SK-N-DZ (cell line): Measurements from ENCODE around the gene BET1.
A peak's percentile ranks its signal among the peaks of the same experiment; 100 is the strongest.

ENCODE experiments used
- DNase-seq: peaks from one replicate; pipeline ENCODE4 v3.0.0-alpha.2; 2015; ENCODE audit warnings: low spot score

The BET1 gene

GRCh38 chr7:94012746-94013145 lies 8.6 kb upstream of the BET1 start:
- DNase-seq = no peak

GRCh38 chr7:94011714-94012353 lies 7.7 kb upstream of the BET1 start:
- DNase-seq = no peak

DNA sequence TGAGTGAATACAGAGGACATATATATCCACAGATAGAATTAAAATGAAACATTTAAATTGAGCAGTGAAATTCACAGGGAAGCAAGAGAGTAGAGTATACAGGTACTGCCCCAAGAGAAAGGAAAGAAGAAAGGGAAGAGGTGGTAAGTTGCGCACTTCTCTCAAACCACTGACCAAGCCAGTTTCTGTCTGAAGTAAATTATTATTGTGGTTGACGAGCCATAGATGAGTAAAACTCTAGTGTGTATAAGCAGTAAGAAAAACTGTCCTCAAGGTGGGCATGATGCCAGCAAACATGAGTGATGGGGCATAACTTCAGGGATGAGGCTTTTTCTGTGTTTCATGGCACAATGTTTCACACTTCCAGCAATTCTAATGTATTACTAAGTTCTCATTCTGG lies 4.4 kb upstream of the BET1 start:
- DNase-seq = no peak

DNA sequence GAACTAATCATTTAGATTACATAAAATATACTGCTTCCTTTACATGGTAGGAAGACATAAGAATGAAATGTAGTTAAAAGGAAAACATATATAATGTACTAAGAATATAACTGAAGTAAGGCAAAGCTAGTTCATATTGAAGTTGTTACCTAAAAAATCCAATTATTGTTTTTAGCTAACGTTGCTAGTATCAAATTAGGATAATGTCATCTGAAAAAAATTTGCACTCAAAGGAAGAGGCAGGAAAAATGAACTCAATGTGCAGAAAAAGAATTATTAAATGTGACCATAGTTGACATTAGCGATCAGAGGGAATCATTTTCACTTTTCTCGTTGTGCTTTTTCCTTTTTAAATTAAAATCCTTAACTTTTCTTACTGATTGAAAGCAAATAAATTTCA lies 1.6 kb upstream of the BET1 start:
- no peak for DNase-seq

DNA sequence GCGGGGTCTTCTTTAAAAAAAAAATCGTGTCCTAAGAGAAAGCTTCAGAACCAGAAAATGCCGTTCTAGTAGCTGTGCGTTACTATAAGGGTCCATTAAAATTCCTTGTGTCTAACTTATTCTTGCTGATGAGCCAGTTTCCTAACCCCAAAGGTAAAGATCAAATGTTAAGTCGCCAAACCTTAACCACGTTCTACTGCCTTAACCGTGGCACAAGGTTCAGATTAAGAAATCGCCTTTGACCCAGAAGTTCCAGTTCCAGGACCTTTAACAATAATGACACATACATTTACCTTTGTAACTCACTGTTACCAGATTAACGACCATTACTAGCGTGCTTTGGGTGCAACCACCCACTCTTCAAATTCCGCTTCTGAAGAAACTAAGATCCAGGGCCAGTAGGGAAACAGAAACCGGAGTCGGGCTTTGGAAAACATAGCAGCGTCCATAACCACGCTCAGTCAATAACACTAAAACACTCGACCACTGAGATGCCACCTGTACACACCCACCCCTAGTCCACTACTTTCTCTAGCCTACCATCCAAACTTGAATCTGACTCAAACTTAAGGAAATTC lies 620 bp downstream of the BET1 start:
- no peak for DNase-seq

GRCh38 chr7:94001396-94001795 lies 2.8 kb downstream of the BET1 start:
- no peak for DNase-seq

DNA sequence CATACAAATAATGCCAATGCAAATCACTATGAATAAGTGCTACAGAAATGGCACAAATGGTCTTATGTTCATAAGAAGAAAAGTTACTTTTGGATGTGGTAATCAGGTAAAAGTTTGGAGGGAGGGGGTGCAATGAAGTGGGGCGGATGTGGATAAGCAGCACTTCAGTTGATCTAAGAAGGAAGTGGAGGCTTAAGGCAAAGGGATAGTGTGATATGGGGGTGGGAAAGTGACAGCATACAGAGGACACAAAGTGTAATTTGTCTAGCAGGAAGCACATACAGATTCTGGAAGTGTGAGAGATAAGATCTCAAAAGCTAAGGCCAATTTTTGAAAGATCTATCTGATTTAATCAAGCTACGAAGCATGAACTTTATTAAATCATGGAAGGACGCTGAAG lies 6.3 kb downstream of the BET1 start:
- DNase-seq = no peak

- DNase-seq = no peak
Measured at GRCh38 chr7:93992421-93993110, 11.6 kb downstream of the BET1 start.

- no peak for DNase-seq
Measured at GRCh38 chr7:93987297-93987696, 16.9 kb downstream of the BET1 start.

DNA sequence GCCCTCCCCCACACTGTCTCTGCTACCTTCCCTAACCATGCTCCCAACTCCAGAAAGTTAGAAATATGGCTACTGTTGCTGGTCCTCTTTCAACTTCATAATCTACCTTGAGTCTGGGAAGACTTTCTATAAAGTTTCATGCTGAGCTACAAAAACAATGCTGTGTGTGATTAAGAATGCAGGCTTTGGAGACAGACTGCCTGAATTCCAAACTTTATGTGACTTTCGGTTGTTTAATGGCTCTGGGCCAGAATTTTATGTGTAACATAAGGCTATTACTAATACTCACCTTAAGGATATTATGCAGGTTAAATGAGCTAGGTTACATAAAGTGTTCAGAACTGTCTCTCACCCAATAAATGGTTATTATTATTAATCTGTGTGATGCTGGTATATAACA lies 19.1 kb downstream of the BET1 start:
- no peak for DNase-seq

- no peak for DNase-seq
Measured at GRCh38 chr7:93984024-93984423, 20.1 kb downstream of the BET1 start.

- DNase-seq = no peak
Measured at GRCh38 chr7:93981480-93981874, 22.7 kb downstream of the BET1 start.

DNA sequence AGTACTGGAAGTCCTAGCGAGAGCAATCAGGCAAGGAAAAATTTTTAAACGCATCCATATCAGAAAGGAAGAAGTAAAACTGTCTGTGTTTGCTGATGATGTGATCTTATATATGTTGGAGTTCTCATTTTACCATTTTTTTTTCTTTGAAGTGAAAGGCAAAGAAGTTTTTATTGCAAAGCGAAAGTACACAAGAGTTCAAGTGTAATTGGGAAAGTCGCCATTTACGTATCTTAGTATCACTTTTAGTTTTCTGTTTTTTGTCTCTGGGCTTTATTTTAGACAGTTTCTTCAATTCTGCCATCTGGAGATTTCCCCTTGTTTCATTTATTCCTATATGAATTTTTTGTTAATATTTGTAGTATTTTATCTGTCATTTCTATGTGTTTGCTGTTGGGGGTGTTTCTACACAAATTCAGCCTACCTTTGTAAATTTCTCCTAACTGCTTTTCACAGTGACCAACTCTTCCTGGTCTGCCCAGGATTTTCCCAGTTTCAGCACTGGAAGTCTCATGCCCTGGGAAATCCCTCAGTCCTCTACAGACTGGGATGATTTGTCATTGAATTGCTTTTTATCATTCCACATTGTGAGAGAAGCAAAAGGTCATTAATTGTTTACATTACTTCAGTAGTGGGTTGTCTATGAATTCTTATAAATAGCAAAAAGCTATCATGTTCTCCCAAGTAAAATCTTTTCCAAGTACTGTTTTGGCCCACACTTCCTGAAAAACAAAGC lies 23.2 kb downstream of the BET1 start:
- DNase-seq = no peak

- DNase-seq = no peak
Measured at GRCh38 chr7:93977211-93977950, 26.8 kb downstream of the BET1 start.

DNA sequence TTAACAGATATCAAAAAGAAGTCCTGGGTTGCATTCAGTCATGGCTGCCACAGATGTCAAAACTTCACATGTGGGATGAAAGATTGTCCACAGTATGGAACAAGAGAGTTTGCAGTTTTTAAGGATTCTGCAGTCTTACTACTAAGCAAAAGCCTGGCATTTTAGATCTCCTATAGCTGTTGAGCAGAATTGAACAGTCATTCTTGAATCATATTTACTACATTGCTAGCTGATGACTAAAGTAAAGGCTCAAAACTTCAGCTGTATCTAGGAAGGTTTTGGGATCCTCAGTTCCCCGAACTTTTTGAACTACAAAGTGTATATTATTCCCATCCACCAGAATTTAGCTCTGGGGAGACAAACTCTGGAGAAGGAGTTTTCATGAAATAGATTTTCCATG lies 31.0 kb downstream of the BET1 start:
- DNase-seq = no peak

- DNase-seq = no peak
Measured at GRCh38 chr7:93972029-93972725, 32.0 kb downstream of the BET1 start.

GRCh38 chr7:93968911-93969620 lies 35.1 kb downstream of the BET1 start:
- no peak for DNase-seq

DNA sequence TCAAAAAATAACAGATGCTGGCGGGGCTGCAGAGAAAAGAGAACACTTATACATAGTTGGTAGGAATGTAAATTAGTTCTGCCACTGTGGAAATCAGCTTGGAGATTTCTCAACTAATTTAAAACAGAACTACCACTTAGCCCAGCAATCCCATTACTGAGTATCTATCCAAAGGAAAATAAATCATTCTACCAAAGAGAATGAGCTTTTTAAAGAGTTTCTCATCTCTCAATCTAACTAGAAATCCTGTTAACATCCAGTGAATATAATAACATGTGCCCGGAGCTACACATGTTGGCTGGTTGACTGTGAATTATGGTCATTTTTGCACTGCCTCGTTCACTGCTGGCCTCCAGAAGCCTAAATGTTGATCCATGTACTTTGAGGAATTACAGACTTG lies 39.3 kb downstream of the BET1 start:
- DNase-seq = peak; percentile 68

- no peak for DNase-seq
Measured at GRCh38 chr7:93964262-93964661, 39.9 kb downstream of the BET1 start.

GRCh38 chr7:93960986-93961385 lies 43.2 kb downstream of the BET1 start:
- DNase-seq = no peak

DNA sequence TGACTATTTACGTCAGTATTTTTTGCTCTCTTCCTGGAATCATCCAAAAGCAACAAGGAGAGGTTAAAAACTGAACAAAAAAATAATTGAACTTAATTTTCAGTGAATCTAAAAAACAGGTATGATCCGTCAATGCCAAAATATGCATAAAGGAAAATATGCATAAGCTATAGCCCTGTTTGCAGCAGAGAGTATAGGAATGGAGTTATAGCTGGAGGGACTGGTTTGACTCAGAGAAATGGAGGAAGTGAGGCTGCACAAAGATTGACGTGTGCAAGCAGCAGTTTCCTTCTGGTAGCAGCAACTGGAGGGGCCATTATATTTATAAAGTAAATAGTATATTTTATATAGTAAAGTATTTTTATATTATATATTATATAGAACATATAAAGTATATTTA lies 45.5 kb downstream of the BET1 start:
- no peak for DNase-seq
